HEK293 (cell line): Measurements from ENCODE around the gene S1PR4.

Source experiments
- OSR2 ChIP-seq: fragments of 450-650 bp; formaldehyde crosslinking; IDR thresholded peaks from 2 replicates; pipeline ENCODE4 v1.5.1; 2016; ENCODE audit warnings: missing biosample characterization, missing genetic modification characterization
- TCF7L2 ChIP-seq: IDR thresholded peaks from 2 replicates; pipeline ENCODE4 v1.6.1; 2011; ENCODE audit warnings: low read depth, mild to moderate bottlenecking, inconsistent platforms, low read length, moderate library complexity, borderline replicate concordance
- ZNF266 ChIP-seq: fragments of 450-650 bp; formaldehyde crosslinking; IDR thresholded peaks from 2 replicates; pipeline ENCODE4 v1.5.1; 2016; ENCODE audit warnings: missing biosample characterization, missing genetic modification characterization, low read depth
- ZNF274 ChIP-seq, 2 experiments: fragments of 200-500 bp in 1 of 2; fragments of 450-650 bp in 1 of 2; sonication (Bioruptor generic) in 1 of 2; formaldehyde crosslinking in 1 of 2; IDR thresholded peaks; 2 replicates each; pipeline versions ENCODE4 v1.5.1 to v1.6.1; 2014 to 2016; ENCODE audit warnings: borderline replicate concordance in 1 of 2, inconsistent platforms in 1 of 2, low read length in 1 of 2, missing biosample characterization in 1 of 2, missing genetic modification characterization in 1 of 2
- ZNF280D ChIP-seq: fragments of 450-650 bp; formaldehyde crosslinking; IDR thresholded peaks from 2 replicates; pipeline ENCODE4 v1.5.1; 2016; ENCODE audit warnings: missing biosample characterization, missing genetic modification characterization
- ZNF530 ChIP-seq: fragments of 450-650 bp; formaldehyde crosslinking; IDR thresholded peaks from 2 replicates; pipeline ENCODE4 v1.5.1; 2016; ENCODE audit warnings: low read depth, missing biosample characterization, missing genetic modification characterization
- TF ChIP-seq, protein P1 (sequence below): fragments of 450-650 bp; formaldehyde crosslinking; IDR thresholded peaks from 2 replicates; pipeline ENCODE4 v1.5.1; 2016; ENCODE audit warnings: missing biosample characterization, missing genetic modification characterization
- TF ChIP-seq, protein P2 (sequence below): fragments of 450-650 bp; formaldehyde crosslinking; IDR thresholded peaks from 2 replicates; pipeline ENCODE4 v1.5.1; 2016; ENCODE audit warnings: missing biosample characterization, missing genetic modification characterization
- TF ChIP-seq, protein P3 (sequence below): fragments of 450-650 bp; formaldehyde crosslinking; conservative IDR thresholded peaks from 2 replicates; pipeline ENCODE4 v1.5.1; 2016; ENCODE audit warnings: low read depth, missing biosample characterization, missing genetic modification characterization

DNA sequence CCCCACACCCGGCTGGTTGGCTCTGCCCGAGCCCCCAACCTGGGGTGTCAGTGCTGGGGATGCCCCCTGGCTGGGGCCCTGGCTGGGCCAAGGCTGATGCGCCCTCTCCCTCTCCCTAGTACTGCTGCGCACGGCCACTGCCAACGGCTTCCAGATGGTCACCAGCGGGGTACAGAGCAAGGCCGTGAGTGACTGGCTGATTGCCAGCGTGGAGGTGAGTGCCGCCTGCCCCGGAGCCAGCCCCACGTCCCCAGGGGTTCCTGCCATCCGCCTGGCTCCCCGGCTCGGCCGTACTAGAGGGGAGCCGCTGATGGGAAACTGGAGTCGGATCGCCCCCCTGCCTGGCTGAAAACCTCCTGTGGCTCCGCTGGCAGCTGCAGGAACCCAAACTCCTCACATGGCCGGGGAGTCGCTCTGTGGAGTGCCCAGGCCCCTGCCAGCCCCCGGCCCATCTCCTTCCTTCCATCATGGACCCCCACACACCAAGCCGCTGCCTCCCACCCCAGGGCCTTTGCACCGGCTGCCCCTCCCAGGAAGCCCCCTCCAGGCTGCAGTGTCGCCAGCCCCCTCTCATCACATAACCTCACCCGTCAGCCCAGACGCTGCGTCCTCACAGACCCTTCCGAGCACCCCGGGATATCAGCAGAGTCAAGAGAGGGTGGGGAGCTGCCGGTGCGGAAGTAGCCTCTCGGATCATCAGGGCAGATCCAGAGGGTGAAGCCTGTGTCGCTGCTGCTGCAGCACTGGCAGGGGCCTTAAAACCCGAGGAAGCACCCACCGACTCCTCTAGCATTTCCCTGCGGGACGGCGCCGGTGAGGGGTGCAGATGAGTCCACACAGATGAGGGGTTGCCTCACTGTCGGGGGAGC, 17.7 kb downstream of the S1PR4 start:
- no peak for TF ChIP-seq ZNF280D (tag by site-specific recombination)
- TF ChIP-seq, protein P1, sequence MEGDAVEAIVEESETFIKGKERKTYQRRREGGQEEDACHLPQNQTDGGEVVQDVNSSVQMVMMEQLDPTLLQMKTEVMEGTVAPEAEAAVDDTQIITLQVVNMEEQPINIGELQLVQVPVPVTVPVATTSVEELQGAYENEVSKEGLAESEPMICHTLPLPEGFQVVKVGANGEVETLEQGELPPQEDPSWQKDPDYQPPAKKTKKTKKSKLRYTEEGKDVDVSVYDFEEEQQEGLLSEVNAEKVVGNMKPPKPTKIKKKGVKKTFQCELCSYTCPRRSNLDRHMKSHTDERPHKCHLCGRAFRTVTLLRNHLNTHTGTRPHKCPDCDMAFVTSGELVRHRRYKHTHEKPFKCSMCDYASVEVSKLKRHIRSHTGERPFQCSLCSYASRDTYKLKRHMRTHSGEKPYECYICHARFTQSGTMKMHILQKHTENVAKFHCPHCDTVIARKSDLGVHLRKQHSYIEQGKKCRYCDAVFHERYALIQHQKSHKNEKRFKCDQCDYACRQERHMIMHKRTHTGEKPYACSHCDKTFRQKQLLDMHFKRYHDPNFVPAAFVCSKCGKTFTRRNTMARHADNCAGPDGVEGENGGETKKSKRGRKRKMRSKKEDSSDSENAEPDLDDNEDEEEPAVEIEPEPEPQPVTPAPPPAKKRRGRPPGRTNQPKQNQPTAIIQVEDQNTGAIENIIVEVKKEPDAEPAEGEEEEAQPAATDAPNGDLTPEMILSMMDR (tag by site-specific recombination), result no peak
- TF ChIP-seq, protein P2, sequence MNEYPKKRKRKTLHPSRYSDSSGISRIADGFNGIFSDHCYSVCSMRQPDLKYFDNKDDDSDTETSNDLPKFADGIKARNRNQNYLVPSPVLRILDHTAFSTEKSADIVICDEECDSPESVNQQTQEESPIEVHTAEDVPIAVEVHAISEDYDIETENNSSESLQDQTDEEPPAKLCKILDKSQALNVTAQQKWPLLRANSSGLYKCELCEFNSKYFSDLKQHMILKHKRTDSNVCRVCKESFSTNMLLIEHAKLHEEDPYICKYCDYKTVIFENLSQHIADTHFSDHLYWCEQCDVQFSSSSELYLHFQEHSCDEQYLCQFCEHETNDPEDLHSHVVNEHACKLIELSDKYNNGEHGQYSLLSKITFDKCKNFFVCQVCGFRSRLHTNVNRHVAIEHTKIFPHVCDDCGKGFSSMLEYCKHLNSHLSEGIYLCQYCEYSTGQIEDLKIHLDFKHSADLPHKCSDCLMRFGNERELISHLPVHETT (tag by site-specific recombination), result no peak
- TF ChIP-seq ZNF274 (IDR thresholded peaks at IDR 0.05; ENCODE audit: low read length), result no peak
- no peak for TF ChIP-seq ZNF274 (tag by site-specific recombination; IDR thresholded peaks at IDR 0.05; ENCODE audit: borderline replicate concordance)
- no peak for TF ChIP-seq TCF7L2
- TF ChIP-seq, protein P3, sequence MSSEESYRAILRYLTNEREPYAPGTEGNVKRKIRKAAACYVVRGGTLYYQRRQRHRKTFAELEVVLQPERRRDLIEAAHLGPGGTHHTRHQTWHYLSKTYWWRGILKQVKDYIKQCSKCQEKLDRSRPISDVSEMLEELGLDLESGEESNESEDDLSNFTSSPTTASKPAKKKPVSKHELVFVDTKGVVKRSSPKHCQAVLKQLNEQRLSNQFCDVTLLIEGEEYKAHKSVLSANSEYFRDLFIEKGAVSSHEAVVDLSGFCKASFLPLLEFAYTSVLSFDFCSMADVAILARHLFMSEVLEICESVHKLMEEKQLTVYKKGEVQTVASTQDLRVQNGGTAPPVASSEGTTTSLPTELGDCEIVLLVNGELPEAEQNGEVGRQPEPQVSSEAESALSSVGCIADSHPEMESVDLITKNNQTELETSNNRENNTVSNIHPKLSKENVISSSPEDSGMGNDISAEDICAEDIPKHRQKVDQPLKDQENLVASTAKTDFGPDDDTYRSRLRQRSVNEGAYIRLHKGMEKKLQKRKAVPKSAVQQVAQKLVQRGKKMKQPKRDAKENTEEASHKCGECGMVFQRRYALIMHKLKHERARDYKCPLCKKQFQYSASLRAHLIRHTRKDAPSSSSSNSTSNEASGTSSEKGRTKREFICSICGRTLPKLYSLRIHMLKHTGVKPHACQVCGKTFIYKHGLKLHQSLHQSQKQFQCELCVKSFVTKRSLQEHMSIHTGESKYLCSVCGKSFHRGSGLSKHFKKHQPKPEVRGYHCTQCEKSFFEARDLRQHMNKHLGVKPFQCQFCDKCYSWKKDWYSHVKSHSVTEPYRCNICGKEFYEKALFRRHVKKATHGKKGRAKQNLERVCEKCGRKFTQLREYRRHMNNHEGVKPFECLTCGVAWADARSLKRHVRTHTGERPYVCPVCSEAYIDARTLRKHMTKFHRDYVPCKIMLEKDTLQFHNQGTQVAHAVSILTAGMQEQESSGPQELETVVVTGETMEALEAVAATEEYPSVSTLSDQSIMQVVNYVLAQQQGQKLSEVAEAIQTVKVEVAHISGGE, result no peak
- no peak for TF ChIP-seq OSR2
- no peak for TF ChIP-seq ZNF530 (tag by site-specific recombination)
- no peak for TF ChIP-seq ZNF266
